K562 treated with DMSO at 1 percent for 24 hours (cell line): Measurements from ENCODE around the gene RTKN2. TPM values are rescaled to one million over a fixed set of nuclear protein-coding genes. Genes with fewer than 3 reads are reported as not detected.

Experiments used
- total RNA-seq: library from RNA; unstranded; fragments of 300-600 nt; gene quantifications from 2 replicates; pipeline ENCODE4 v1.2.3, GENCODE V29; 2022; ENCODE audit warnings: low read depth; ENCODE audit not compliant: insufficient read depth

The RTKN2 gene, protein sequence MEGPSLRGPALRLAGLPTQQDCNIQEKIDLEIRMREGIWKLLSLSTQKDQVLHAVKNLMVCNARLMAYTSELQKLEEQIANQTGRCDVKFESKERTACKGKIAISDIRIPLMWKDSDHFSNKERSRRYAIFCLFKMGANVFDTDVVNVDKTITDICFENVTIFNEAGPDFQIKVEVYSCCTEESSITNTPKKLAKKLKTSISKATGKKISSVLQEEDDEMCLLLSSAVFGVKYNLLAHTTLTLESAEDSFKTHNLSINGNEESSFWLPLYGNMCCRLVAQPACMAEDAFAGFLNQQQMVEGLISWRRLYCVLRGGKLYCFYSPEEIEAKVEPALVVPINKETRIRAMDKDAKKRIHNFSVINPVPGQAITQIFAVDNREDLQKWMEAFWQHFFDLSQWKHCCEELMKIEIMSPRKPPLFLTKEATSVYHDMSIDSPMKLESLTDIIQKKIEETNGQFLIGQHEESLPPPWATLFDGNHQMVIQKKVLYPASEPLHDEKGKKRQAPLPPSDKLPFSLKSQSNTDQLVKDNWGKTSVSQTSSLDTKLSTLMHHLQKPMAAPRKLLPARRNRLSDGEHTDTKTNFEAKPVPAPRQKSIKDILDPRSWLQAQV
- 0.15 and 0.28 TPM in 2 replicates for total RNA-seq

GRCh38 chr10:62268399-62269114 lies at the start of gene RTKN2:
Gene RTKN2 (minus strand): TSS chr10:62268844. CDS start chr10:62268610, 234 bp downstream.

Other genes with a start within 250 kb of the RTKN2 start
- not detected in 2 replicates for gene ZNF365, start 105.5 kb upstream of the RTKN2 start, total RNA-seq